Measurements from ENCODE around the gene LGR6. TPM values are rescaled to one million over a fixed set of nuclear protein-coding genes. Genes with fewer than 3 reads are reported as not detected.
A peak's percentile ranks its signal among the peaks of the same experiment; 100 is the strongest.

The LGR6 gene
- total RNA-seq, 1 experiment from 2014 or later: 1.0 TPM

DNA sequence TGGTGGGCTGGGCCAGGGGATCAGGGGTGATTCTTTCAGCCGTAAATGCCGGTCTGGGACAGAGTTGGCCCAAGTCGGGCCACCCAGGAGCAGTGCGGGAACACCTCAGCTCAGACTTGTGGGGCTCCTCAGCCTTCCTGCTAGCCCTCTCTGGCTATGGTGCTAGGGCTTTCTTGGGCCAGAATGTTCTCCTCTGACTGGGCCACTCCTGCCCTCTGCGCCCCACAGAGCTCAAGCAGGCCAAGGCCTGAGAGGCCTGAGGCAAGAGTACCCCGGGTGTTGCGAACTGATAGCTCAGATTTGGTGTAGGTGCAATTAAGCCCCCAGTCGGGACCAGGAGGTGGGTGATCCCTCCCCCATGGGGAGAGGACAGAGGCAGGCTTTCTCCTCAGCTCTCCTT is 51.8 kb downstream of the LGR6 start:
- WGBS (ENCODE audit: extremely low coverage, insufficient read length, low lambda C conversion rate): no CpG with 5 or more reads among the region's 8 CpGs
- no peak overlapping the region for H2AK5ac ChIP-seq (ENCODE audit: insufficient read length, low read length)
- no peak overlapping the region for H3K4me2 ChIP-seq (ENCODE audit: insufficient read depth, insufficient read length, low read length)
- no peaks in the 10 kb centered on the region for H4K20me1 ChIP-seq (ENCODE audit: control insufficient read depth, insufficient read depth, insufficient read length)
- H3K9me3 ChIP-seq (ENCODE audit: control insufficient read depth, low read depth, low read length): no peaks in the 10 kb centered on the region
- H3K4me1 Mint-ChIP-seq: peaks cover 11 to 21% of the 10 kb centered on the region in 2 experiments
- DNase-seq: peak; percentile 10
- no peak overlapping the region for H4K5ac ChIP-seq (ENCODE audit: insufficient read length, low read depth, low read length)
- H3K27me3 ChIP-seq (ENCODE audit: insufficient read depth, low read length): no peaks in the 10 kb centered on the region; the same call in 1 of the 2 replicates
- H3K23ac ChIP-seq (ENCODE audit: insufficient read length, low read depth, low read length): no peak overlapping the region
- no peaks in the 10 kb centered on the region for H3K79me1 ChIP-seq (ENCODE audit: insufficient read depth, low read depth, low read length, poor library complexity, severe bottlenecking)
- TF ChIP-seq, protein P1, sequence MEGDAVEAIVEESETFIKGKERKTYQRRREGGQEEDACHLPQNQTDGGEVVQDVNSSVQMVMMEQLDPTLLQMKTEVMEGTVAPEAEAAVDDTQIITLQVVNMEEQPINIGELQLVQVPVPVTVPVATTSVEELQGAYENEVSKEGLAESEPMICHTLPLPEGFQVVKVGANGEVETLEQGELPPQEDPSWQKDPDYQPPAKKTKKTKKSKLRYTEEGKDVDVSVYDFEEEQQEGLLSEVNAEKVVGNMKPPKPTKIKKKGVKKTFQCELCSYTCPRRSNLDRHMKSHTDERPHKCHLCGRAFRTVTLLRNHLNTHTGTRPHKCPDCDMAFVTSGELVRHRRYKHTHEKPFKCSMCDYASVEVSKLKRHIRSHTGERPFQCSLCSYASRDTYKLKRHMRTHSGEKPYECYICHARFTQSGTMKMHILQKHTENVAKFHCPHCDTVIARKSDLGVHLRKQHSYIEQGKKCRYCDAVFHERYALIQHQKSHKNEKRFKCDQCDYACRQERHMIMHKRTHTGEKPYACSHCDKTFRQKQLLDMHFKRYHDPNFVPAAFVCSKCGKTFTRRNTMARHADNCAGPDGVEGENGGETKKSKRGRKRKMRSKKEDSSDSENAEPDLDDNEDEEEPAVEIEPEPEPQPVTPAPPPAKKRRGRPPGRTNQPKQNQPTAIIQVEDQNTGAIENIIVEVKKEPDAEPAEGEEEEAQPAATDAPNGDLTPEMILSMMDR (conservative IDR thresholded peaks at IDR 0.05): no peak
- H3K18ac ChIP-seq (ENCODE audit: insufficient read length, low read depth, low read length): no peak overlapping the region
- H3T11ph ChIP-seq (ENCODE audit: low read length): no peak overlapping the region
- H2BK120ac ChIP-seq (ENCODE audit: low read depth, low read length, poor library complexity, severe bottlenecking): no peak overlapping the region
- no peak overlapping the region for H3K56ac ChIP-seq (ENCODE audit: insufficient read length, low read depth, low read length)
- H3K14ac ChIP-seq (ENCODE audit: insufficient read depth, low read length): no peak overlapping the region
- H2BK12ac ChIP-seq (ENCODE audit: insufficient read length, low read depth, low read length): no peak overlapping the region
- no peak overlapping the region for H3K27ac ChIP-seq (ENCODE audit: insufficient read length, low read depth, low read length)
- H3K4me1 ChIP-seq (ENCODE audit: insufficient read depth, low read length): no peaks in the 10 kb centered on the region
- no peak overlapping the region for H3K4ac ChIP-seq (ENCODE audit: low read depth, low read length)
- H3K4me3 Mint-ChIP-seq: no peak overlapping the region
- no peak overlapping the region for H3K9ac ChIP-seq (ENCODE audit: extremely low read depth, insufficient read length, low read length)
- H2BK5ac ChIP-seq (ENCODE audit: insufficient read length, low read length): no peak overlapping the region
- H3K36me3 Mint-ChIP-seq (ENCODE audit: insufficient read depth in 1 of 3, low read depth in 3 of 3): no peaks in the 10 kb centered on the region
- no peak overlapping the region for H4K8ac ChIP-seq (replicated peaks; ENCODE audit: insufficient read length, low read depth, low read length)
- H3K27ac Mint-ChIP-seq: no peak overlapping the region
- peaks cover 13% of the 10 kb centered on the region for H3K27me3 Mint-ChIP-seq (ENCODE audit: low read depth)
- no peak overlapping the region for H2BK20ac ChIP-seq (ENCODE audit: low read depth, low read length, poor library complexity, severe bottlenecking)
- no peak overlapping the region for H4K91ac ChIP-seq (ENCODE audit: insufficient read length, low read depth, low read length)
- no peak overlapping the region for H2BK15ac ChIP-seq (ENCODE audit: low read depth, low read length)
- H2AFZ ChIP-seq (ENCODE audit: low read length): no peak overlapping the region
- no peaks in the 10 kb centered on the region; a peak in 1 of 5 replicates for H3K9me3 Mint-ChIP-seq
- no peaks in the 10 kb centered on the region for H3K79me2 ChIP-seq (ENCODE audit: insufficient read depth, low read length)
- no peaks in the 10 kb centered on the region for H3K23me2 ChIP-seq (ENCODE audit: insufficient read length, low read depth, low read length, poor library complexity, severe bottlenecking)

All from H9 (cell line).